Measurements from ENCODE around the gene STK39.

STK39 gene

GRCh38 chr2:168024459-168024858 lies 222.9 kb downstream of the STK39 start:
- Histone ChIP-seq H3K4me2 (ENCODE audit: low read length) (no peak overlapping the region), H3K4me1 (no peaks in the 10 kb centered on the region), H3K27me3 (ENCODE audit: control insufficient read depth, insufficient read depth, low read length) (no peaks in the 10 kb centered on the region), H3K4me3 (ENCODE audit: low read depth, low read length) (no peak overlapping the region), H3K9ac (no peak overlapping the region), H3K36me3 (ENCODE audit: control insufficient read depth, insufficient read depth, low read length) (no peaks in the 10 kb centered on the region), H3K79me2 (no peaks in the 10 kb centered on the region), H3K9me3 (ENCODE audit: control insufficient read depth, low read length) (no peaks in the 10 kb centered on the region), H2AFZ (no peak overlapping the region), H3K27ac (no peak overlapping the region)
- TF ChIP-seq CTCF (IDR thresholded peaks at IDR 0.05) = no peak

- Histone ChIP-seq H3K9me3 (ENCODE audit: control insufficient read depth, low read length) (no peaks in the 10 kb centered on the region), H3K27ac (no peak overlapping the region), H3K36me3 (ENCODE audit: control insufficient read depth, insufficient read depth, low read length) (no peaks in the 10 kb centered on the region), H3K4me3 (ENCODE audit: low read depth, low read length) (no peak overlapping the region), H2AFZ (no peak overlapping the region), H3K9ac (no peak overlapping the region), H3K4me2 (ENCODE audit: low read length) (no peak overlapping the region), H3K79me2 (no peaks in the 10 kb centered on the region), H3K4me1 (no peaks in the 10 kb centered on the region), H3K27me3 (ENCODE audit: control insufficient read depth, insufficient read depth, low read length) (no peaks in the 10 kb centered on the region)
- no peak for TF ChIP-seq CTCF (IDR thresholded peaks at IDR 0.05)
These were observed 225.4 kb downstream of the STK39 start for GRCh38 chr2:168021800-168022587.

GRCh38 chr2:168015274-168015953 lies 232.0 kb downstream of the STK39 start:
- H3K4me1 ChIP-seq = no peaks in the 10 kb centered on the region
- TF ChIP-seq CTCF (IDR thresholded peaks at IDR 0.05) = no peak

GRCh38 chr2:168009900-168010299 lies 237.5 kb downstream of the STK39 start:
- no peak overlapping the region for H3K27ac ChIP-seq
- H3K4me2 ChIP-seq (ENCODE audit: low read length) = no peak overlapping the region
- H3K27me3 ChIP-seq (ENCODE audit: control insufficient read depth, insufficient read depth, low read length) = no peaks in the 10 kb centered on the region
- no peak overlapping the region for H2AFZ ChIP-seq
- no peak overlapping the region for H3K4me3 ChIP-seq (ENCODE audit: low read depth, low read length)
- H3K4me1 ChIP-seq = no peaks in the 10 kb centered on the region
- no peaks in the 10 kb centered on the region for H3K9me3 ChIP-seq (ENCODE audit: control insufficient read depth, low read length)
- H3K9ac ChIP-seq = no peak overlapping the region
- no peak for TF ChIP-seq CTCF (IDR thresholded peaks at IDR 0.05)
- H3K36me3 ChIP-seq (ENCODE audit: control insufficient read depth, insufficient read depth, low read length) = no peaks in the 10 kb centered on the region
- H3K79me2 ChIP-seq = no peaks in the 10 kb centered on the region

More at GRCh38 chr2:168015274-168015953, 232.0 kb downstream of the STK39 start:
- no peak overlapping the region for H3K27ac ChIP-seq
- no peaks in the 10 kb centered on the region for H3K9me3 ChIP-seq (ENCODE audit: control insufficient read depth, low read length)
- H3K27me3 ChIP-seq (ENCODE audit: control insufficient read depth, insufficient read depth, low read length) = no peaks in the 10 kb centered on the region
- no peak overlapping the region for H2AFZ ChIP-seq
- H3K4me3 ChIP-seq (ENCODE audit: low read depth, low read length) = no peak overlapping the region
- H3K4me2 ChIP-seq (ENCODE audit: low read length) = no peak overlapping the region
- H3K79me2 ChIP-seq = no peaks in the 10 kb centered on the region
- no peaks in the 10 kb centered on the region for H3K36me3 ChIP-seq (ENCODE audit: control insufficient read depth, insufficient read depth, low read length)
- H3K9ac ChIP-seq = no peak overlapping the region

Data from parathyroid adenoma (tissue), 2 donors.